ENCODE data around the gene MED1.

DNA sequence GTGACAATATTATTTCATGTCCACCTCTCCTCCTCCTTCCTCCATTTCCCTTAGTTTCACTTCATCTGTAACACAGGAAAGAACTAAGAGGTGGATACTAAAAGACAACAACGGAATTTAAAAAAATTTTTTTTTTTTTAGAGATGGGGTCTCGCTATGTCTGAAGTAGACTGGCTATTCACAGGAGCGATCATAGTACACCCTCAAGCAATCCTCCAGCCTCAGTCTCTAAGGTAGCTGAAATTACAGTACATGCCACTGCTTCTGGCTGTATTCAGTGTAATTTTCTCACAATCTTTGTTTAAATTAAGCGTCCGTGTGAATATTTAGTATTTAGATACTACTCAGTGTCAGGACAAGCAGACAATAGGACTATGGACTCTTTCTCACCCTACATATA lies 85.2 kb downstream of the MED1 start:
- TF ChIP-seq, protein P1, sequence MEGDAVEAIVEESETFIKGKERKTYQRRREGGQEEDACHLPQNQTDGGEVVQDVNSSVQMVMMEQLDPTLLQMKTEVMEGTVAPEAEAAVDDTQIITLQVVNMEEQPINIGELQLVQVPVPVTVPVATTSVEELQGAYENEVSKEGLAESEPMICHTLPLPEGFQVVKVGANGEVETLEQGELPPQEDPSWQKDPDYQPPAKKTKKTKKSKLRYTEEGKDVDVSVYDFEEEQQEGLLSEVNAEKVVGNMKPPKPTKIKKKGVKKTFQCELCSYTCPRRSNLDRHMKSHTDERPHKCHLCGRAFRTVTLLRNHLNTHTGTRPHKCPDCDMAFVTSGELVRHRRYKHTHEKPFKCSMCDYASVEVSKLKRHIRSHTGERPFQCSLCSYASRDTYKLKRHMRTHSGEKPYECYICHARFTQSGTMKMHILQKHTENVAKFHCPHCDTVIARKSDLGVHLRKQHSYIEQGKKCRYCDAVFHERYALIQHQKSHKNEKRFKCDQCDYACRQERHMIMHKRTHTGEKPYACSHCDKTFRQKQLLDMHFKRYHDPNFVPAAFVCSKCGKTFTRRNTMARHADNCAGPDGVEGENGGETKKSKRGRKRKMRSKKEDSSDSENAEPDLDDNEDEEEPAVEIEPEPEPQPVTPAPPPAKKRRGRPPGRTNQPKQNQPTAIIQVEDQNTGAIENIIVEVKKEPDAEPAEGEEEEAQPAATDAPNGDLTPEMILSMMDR (conservative IDR thresholded peaks at IDR 0.05 in 1 of 2, IDR thresholded peaks at IDR 0.05 in 1 of 2; ENCODE audit: low read depth in 1 of 2, low read length in 2 of 2): no peak
- TF ChIP-seq EZH2 (IDR thresholded peaks at IDR 0.05; ENCODE audit: low read length, missing control alignments): no peak

Measured in fibroblast of lung (primary cell).